MM.1S (cell line): ENCODE results near the gene OTOS.

Experiments
- CTCF ChIP-seq: fragments of 300-600 bp; sonication (generic); IDR thresholded peaks from 2 replicates; pipeline ENCODE4 v1.5.1; 2016; ENCODE audit warnings: antibody characterized with exemption, low read length, mixed read lengths
- EZH2 ChIP-seq: fragments of 300-600 bp; sonication (generic); optimal IDR thresholded peaks from 2 replicates; pipeline ENCODE3; 2017; ENCODE audit warnings: low read depth, mild to moderate bottlenecking, antibody characterized with exemption, low read length, mixed read lengths

GRCh38 chr2:240139011-240139441 is 1.4 kb downstream of the OTOS start:
- no peak for TF ChIP-seq CTCF
- TF ChIP-seq EZH2 = no peak
